ENCODE results near the gene RFPL3.
"Not testable (repeated sequence)": the region's sequence is repeated elsewhere in the genome, so short reads cannot be mapped to it uniquely, and the experiment has no call there.

RFPL3 gene

DNA sequence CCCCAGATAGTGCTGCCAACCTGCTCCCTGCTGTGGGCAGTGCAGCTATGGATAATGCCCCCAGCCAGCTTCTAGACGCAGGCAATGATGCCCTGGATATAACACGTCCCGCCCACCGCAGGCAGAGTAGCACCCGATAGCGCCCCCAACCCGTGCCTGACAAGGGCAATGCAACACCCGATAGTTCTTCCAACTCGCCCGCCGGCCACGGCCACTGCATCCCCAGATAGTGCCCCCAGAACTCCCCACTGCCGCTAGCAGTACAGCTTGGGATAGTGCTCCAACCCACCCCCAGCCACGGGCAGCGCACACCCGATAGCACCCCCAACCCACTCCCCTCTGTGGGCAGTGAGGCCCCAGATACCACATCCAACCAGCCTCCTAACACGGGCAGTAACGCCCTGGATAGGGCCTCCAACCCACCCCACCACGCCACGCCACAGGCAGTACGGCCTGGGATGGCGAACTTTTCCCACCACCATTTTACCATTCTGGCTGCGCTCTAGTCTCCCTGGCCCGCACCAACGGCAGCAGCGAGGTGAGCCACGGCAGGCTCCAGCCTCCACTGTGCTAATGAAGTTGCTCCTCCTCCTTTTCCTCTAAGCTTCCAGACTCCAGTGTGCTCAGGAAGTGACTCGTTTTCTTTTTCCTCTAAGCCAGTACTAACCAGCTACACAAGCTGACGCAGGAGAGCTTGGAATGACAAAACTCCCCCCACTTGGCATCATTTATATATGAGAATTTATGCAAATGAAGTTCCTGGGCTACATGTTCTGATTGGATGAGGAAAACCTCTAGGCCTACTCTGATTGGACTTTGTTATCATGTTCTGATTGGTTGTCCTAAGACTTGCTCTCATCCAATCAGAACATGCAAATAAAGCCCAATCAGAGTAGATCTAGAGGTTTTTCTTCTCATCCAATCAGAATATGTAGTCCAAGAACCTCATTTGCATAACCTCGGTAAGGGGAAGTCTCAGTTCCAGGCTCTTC lies 3.0 kb upstream of the RFPL3 start:
- DNase-seq: no peak

DNA sequence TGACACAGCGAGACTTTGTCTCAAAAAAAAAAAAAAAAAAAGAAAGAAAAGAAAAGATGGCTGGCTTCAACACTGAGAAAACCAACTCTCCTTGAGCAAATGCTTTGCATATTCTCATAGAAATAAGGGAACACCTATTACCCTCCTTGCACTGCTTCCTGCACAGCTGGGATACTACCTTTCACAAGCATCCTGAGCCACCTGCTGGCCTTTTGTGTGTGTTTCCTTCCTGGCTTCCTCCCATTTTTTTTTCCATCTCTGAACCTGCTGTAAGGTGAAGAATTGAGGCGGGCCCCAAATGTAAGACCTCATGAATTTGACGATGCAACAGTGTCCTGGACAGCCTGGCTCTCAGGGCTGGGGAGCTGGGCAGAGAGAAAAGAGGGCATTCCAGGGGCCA lies 1.9 kb upstream of the RFPL3 start:
- DNase-seq: no peak

DNA sequence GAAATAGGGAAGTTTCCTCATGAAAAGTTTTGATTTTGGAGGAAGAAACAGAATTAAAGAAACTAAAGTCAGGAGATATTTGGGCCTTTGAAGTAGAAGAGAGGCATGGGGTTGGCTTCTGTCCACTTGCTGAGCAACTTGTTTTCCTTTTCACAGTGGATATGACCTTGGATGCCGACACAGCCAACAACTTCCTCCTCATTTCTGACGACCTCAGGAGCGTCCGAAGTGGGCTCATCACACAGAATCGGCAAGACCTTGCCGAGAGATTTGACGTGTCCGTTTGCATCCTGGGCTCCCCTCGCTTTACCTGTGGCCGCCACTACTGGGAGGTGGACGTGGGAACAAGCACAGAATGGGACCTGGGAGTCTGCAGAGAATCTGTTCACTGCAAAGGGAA lies 2.4 kb downstream of the RFPL3 start:
- DNase-seq: not testable (repeated sequence)

DNA sequence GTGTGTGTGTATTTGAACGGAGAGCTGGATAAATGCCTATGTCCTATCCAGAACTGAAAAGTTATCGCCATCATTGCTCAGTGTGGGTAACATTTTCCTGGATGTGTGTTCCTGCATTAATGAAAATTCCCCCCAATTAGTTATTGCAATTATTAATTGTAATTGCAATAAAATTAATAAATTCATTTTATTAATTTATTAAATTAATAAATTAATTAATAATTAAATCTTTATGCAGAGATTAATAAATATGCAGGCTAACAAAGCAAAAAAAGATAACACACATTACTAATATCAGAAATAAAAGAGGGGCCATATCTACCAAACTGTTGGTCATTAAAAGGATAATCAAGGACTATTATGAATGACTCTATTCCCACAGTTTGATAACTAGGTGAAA lies 3.6 kb downstream of the RFPL3 start:
- no peak for DNase-seq

DNA sequence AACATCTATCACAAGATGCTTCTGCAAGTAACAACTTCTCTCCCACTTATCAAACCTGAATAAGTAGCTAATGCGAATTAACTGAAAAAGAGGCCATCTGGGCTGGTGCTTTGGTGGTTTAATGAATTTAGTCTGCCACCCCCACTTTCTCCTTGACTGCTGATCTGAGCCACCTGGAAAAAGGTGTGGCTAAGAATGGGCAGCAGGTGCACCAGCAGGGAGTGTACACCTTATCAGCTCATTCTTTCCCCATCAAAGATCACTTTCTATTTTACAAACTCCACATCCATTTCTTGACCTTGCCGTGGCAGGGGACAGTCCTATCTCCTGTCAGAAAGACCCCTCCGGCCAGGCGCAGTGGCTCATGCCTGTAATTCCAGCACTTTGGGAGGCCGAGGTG lies 6.5 kb downstream of the RFPL3 start:
- DNase-seq: no peak

DNA sequence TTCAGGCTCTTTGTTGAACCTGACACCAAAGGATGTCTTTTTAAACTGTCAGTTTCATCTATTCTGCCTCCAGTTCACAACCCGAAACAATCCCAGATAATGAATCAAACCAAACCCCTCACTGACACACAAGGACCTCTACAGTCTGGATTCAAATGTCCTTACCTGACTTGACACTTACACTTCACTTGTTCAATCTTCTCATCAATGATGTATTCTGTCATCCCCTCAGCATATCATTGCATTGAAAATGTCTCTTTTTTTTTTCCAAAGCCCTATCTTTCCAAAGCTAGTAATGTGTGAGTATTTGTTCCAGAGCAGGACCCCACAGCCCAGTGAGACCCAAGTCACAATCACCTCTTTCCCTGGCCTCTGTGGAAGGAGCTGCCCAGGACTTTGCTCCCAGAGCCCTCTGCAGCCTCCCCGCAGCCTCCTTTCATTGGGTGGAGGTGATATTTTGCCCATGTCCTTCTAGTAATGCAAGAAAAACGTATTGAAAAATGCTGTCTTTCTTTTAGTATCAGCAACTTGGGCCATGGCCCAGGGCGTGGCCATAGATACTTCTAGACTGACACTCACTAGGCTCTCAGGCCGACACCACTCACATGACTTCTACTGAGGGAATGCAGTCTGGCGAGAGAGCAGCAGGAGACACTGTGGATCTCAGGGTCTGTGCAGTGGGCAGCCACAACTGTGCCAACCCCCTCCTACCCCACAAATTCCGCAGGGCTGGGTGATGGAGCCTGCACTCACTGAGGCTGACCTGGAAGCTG lies 18.2 kb downstream of the RFPL3 start:
- DNase-seq: no peak

DNA sequence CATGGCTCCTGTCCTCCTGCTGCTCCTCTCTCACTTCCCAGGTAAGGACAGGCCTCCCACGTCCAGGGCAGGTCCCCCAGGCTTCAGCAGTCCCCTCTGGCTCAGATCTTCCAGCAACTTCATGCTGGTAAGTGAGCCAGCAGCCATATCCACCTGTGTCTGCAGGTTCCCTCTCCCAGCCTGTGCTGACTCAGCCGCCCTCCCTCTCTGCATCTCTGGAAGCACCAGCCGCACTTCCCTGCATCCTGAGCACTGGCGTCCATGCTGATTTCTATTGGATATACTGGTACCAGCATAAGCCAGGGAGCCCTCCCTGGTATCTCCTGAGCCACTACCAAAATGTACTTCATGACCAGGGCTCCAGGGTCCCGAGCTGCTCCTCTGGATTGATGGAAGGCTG lies 19.0 kb downstream of the RFPL3 start:
- no peak for DNase-seq

DNA sequence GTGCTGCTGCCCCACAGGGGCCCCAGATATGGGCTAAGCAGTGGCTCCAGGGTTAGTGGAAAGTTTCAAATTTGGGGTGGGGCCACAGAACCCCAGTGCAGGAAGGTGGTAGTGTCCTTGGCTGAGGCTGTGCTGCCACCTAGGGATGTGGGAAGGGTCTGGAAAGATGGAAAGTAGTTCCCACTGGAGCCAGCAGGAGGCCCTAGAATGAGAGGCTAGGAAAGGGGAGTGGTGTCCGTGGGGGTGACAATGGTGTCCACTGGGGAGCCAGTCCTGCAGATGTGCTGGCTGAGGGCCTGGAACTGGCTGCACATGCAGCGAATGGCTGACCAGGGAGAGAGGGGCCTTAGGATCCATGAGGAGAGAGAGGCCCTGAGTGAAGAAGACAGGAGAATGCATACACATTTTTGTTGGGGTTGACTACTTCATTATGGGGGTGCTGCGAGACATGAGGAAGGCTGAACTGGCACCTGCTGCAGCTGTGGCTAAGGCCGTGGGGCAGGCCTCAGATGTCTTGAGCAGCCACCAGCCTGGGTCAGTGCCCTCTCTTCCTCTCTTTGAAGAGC lies 21.1 kb downstream of the RFPL3 start:
- no peak for DNase-seq

DNA sequence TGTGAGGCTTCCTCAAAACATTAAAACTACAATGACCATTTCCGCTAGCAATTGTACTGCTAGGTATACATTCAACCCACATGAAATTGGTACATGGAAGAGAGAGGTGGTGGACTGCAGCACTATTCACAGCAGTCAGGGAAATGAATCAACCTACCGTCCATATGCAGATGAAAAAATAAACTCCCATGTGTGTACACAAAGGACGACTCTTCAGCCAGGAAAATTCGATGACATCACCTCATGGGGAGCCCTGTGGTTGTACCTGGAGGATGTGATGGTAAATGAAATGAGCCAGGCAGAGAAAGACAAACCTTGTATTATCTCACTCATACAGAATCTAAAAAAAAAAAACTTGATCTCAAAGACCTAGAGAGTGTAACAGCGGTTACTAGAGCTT lies 23.3 kb downstream of the RFPL3 start:
- DNase-seq: no peak

DNA sequence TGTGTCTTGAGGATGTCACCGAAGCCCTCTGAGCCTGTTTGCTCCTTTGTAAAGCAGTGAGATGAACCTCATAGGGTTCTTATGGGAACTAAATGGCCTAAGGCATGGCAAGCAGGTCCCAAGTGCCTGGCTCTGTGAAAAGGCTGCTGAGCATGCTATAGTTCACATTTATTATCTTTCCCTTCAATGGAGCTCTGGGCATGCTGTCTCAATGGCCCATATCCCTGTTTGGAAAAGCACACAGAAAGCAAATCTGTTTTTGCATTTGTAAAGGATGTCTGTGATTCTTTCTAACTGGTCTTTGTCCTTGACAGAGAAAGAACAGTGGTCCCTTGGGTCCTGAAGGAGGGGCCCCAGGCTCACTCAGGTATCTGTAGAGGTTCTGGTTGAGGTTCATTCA lies 28.0 kb downstream of the RFPL3 start:
- no peak for DNase-seq

DNA sequence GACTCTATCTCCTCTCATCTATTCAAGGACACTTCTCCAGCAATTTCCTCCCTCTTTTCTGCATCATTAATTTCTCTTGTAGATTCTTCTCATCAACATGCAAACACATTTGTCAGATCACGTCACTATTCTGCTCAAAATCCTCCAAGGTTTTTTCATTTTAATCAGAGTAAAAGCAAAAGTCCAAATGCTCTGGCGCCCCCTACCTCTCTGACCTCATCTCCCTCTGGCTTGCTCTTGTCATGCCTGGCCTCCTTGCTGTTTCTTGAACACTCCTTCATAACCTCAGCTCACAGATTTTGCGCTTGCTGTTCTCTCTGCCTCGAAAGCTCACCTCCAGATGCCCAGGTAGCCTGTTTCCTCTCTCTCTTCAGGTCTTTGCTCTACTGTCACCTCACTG lies 32.0 kb downstream of the RFPL3 start:
- DNase-seq: no peak

DNA sequence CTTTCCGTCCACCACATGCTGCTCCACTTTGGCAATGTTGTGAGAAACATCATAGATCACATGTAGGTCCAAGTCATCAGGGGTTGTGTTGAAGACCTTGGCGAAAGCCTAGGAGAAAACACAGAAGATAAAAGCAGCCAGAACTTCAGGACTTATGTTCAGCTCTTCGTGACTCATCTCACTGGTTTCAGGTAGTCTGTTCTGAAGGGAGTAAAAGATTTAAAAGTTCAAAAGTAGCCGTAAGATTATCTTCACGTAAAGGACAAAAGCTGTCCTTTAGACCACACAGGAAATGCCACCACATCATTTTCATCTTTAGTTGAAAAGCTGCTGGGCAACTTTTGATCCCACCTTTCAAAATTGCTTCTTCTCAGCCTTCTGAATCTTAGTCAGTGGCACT lies 37.4 kb downstream of the RFPL3 start:
- DNase-seq: no peak

DNA sequence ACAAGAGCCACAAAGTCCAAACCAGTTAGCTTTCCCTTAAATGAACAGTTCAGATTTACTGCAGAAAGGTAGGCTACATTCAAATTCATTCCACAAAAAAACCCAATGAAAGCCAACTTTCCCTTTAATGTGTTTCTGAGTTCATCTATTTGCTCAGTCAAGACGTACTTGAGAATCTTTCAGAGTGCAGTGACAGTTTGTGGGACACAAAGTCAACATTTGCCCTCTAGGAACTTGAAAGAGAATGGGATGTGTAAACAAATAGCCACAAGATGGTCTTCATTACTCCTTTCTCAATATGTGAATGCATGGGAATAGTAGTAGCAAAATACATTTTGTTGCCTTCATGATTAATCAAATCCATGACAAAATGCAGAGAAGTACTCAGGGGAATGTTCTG lies 38.6 kb downstream of the RFPL3 start:
- DNase-seq: no peak

DNA sequence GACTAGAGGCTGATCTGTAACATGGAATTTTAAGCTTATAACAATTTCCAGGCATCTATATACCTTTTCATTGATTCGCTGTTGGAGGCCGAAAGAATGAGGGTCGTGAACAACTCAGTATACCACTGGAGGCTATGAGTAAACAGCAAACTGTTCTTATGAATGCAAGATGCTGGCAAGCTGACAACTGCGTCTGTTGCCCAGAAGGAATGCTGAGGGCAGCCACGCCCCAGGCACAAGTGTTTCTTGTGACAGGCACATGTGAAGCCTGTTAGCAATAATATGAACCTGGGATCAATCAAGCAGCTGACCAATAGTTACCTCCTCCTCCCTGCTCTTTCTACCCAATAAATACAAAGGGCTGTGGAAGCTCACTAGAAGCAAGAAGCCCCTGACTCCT lies 39.1 kb downstream of the RFPL3 start:
- no peak for DNase-seq

DNA sequence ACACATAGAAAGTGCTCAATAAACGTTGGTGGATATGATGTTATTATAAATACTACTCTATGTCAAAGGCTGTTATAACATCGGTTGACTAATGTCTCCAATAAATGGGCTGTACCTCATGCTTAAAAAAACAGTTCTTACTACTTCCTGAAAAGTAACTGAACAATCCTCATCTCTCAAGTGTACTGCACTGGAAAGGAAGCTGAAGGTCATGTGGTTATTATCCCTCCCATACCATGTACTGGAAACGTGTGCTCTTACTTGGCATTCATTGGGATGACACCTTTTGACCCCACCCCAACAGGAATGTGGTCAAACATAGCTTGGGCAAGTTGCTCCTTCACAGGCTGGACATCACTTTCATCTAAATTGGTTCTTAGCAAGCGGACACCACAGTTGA lies 43.8 kb downstream of the RFPL3 start:
- DNase-seq: no peak

DNA sequence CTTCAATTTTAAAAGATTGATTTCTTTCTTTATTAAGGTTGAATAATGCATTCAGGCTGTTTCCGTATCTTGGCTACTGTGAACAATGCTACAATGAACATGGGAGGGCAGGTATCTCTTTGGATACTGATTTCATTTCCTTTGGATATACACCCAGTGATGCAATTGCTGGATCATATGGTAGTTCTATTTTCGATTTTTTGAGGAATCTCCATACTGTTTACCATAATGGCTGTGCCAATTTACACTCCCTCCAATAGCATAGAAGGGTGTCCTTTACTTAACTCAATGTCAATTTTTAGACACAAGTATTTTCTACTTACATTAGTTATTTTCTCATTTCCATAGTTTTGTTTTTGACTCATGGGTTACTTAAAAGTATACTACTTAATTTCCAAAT lies 46.4 kb downstream of the RFPL3 start:
- DNase-seq: no peak

DNA sequence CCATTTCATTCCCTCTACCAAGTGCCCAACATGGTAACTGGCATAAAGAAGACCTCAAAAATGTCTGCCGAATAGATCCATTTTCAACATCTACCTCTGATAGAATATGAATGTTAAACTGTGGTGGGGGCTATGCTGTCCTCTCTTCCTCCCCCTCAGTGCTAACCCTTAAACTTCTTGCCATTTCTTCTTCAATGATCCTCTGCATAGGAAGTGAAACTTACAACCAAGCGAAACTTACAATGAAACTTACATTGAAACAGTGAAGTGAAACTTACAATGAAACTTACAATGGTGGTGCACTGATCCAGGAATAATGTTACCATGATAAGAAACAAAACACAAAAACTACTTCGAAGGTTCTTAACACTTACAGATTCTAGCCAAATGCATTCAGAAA lies 49.6 kb downstream of the RFPL3 start:
- DNase-seq: no peak

DNA sequence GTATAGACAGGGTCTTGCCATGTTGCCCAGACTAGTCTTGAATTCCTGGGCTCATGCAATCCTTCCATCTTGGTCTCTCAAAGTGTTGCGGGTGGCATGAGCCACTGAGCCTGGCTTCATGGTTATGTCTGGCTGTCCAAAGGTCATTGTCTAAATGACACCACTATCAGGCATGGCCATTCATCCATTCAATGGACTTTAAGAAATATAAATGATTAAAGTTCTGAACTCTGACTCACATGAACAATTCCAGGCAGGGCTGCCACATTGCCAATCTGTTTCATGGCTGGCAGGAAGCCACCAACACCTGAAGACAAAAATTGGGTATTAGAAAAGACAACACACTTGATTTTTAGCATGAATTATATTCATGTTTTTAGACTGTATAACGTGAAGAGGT lies 50.3 kb downstream of the RFPL3 start:
- DNase-seq: no peak

DNA sequence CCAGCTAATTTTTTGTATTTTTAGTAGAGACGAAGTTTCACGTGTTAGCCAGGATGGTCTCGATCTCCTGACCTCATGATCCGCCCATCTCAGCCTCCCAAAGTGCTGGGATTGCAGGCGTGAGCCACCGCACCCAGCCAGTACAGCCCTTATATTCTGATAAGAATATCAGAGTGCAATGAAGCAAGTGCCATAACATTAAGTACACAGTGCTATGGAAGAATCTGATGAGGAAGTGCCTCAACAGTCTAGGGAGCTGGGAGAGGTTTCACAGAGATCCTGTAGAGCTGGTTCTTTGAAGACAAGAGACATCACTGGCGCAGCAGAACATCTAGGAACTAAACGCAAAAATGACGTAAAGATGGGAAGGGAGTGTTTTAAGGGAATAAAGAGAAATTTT lies 52.3 kb downstream of the RFPL3 start:
- no peak for DNase-seq

DNA sequence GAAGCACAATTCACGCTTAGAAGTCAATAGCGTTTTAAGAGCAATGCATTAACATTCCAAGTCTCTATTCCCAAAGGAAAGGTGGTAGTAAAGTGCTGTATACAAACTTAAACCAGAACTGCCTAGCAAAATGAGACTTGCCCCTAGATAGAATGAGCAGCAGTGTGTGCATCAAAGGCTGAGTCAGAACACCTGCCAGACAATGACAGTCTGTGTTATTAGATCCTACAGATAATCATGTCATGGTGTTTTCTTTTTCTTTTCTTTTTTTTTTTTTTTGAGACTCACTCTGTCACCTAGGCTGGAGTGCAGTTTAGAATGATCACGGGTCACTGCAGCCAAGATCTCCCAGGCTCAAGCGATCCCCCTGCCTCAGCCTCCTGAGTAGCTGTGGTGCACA lies 52.8 kb downstream of the RFPL3 start:
- no peak for DNase-seq

All from effector CD8-positive, alpha-beta T cell (primary cell).